GM19043 (cell line): ENCODE results near the gene SMTNL2.
"Not testable (repeated sequence)": the region's sequence is repeated elsewhere in the genome, so short reads cannot be mapped to it uniquely, and the experiment has no call there.

Source experiments
- ATAC-seq: cut with Tn5 transposase; IDR thresholded peaks from one replicate; pipeline ENCODE4 v1.9.1; 2021; ENCODE audit warnings: low read depth; ENCODE audit not compliant: unreplicated experiment

SMTNL2 gene

DNA sequence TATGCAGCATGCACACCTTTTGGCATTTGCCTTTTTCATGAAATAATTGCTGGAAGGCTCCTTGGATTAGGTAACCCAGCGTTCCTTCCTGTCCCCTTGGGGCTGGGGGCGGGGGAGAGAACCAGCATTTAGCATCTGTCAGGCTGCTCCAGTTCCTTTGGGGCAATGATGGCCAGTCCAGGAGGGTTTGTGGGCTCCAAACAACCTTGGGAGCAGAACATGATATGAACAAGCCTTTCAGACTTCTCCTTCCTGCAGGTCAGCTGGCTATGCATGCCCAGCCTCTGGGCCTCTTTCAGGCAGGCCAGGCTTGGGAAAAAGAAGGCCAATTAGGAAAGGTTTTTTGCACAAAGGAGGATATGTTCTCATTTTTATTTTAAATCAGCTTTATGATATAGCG, 1.1 kb upstream of the SMTNL2 start:
- no peak for ATAC-seq

GRCh38 chr17:4583782-4584100, 588 bp upstream of the SMTNL2 start:
- no peak for ATAC-seq

- ATAC-seq, result no peak
These were observed 748 bp downstream of the SMTNL2 start for GRCh38 chr17:4584917-4585637.

GRCh38 chr17:4585638-4585994, 1.3 kb downstream of the SMTNL2 start:
- ATAC-seq, result no peak

DNA sequence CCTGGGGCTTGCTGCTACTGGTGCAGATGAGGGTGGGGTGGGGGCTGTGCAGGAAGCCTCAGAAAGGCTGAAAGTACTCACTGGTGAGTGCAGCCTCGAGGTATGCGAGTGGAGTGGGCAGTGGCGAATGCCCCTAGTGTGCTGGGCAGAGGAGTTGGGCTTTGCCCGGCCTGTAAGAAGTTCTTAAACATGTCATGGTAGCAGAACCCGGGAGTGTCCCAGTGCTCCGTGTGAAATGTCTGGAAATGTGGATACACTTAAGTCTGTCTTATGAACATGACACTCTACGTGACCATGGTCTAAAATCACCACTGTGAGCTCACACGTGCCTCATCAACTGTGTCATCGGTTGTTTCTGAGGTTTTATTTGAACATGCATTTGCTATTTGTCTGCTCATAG, 1.7 kb downstream of the SMTNL2 start:
- no peak for ATAC-seq

DNA sequence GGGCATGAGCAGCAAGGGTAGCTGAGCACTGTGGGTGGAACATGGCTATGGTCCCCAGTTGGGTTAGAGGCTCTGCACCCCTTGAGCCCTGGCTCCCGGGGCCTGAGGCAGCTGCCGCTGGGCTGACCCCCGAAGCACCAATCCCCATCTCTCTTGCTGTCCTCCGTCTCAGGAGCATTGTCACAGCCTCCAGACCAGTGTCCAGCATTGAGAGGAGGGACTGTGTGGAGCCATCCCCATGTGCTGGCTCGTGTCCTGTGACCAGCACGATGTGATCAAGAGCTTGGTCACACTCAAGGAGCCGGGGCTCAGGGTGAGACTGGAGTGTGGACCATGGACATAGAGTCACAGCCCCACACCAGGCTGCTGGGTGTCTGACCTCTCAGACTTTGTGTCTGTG, 2.9 kb downstream of the SMTNL2 start:
- ATAC-seq, result no peak

DNA sequence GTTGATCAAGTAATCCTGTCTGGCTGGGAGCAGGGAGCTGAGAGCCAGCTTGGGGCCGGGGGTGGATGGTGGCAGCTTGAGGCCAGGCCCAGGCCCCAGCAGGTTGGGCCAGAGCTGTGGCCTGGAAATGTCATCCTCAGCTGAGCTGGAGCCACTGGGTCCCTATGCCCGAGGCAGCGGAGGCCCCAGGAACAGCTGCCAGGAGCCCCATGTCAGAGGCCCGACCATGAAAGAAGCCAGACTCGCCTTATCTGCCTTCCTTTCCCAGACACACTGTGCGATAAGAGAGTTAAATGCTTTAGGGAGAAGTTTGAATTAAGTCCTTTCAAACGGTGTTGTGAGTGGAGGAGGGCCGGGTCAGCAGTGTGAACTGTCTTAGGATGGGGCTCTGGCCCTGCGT, 3.5 kb downstream of the SMTNL2 start:
- ATAC-seq, result no peak

DNA sequence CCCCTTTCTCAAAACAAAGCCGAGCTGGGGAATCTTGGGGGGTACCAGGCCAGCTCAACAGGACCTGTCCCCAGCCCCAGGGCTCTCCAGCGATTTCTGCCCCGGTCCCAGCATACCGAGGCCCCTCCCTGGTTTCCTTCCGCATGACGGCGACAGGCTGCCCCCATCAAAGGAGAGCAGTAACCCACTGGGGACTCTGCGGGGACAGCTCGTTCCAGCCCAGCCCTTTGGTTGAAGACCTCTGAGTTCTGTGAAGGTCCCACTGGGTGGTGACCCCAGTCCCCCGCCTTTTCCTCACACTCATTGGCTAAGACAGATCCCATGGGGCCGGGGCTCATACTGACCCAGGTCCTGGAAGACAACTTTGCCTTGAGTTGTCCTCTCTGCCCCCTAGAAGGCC, 4.1 kb downstream of the SMTNL2 start:
- ATAC-seq, result no peak

DNA sequence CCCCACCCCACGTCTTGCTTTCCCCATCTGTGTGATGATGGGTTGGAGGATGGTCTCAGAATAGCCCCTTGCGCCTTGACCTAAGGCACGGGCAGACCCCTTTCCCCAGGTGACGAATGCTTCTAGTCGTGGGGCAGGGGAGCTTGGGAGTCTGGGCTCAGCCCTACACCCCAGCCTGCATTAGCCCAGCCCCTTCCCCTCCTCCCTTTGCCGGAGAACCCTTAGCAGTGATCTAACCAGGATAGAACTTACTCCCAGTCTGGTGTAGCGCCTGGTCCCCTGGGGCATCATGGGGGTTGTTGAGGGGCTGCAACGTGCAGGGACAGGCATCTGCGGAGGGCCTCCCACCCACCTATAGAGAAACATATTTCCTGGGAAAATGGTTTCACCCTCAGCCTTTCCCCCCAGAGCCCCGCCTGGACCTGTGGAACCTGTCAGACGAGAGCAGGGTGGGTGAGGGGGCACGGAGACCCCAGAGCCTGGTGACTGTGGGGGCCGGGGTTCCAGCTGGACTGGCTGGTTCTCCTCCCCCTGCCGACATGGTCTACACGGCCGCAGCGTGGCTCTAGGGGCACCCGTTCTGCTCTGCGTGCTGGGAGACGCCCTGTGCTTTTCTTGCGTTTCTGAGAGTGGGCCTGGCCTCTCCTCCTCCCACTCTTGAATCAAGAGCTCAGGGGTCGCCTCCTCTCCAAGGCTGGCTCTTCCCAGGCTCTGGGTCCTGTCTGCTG, 4.7 kb downstream of the SMTNL2 start:
- ATAC-seq, result no peak

GRCh38 chr17:4590042-4590441, 5.7 kb downstream of the SMTNL2 start:
- not testable (repeated sequence) for ATAC-seq

DNA sequence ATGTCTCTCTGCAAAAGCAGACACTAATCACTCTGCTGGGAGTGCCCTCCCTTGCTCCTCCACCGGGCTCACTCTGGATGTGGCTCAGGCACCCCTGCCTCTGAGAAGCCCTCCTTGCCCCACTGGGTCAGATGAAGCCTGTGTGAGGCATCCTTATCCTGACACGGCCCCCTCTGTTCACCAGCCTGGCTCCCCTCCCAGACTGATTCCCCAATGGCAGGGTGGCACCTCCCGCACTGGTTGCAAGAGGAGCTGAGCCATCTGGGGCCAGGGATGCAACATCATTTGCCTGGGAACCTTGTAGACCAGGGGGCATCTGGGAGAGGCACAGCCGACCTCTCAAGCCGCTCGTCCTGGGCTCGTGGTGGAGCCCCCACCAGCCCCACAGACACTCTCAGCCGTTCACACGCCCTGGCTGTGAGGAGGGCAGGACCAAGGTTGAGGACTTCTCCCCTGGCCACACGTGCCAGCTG, 6.7 kb downstream of the SMTNL2 start:
- no peak for ATAC-seq

DNA sequence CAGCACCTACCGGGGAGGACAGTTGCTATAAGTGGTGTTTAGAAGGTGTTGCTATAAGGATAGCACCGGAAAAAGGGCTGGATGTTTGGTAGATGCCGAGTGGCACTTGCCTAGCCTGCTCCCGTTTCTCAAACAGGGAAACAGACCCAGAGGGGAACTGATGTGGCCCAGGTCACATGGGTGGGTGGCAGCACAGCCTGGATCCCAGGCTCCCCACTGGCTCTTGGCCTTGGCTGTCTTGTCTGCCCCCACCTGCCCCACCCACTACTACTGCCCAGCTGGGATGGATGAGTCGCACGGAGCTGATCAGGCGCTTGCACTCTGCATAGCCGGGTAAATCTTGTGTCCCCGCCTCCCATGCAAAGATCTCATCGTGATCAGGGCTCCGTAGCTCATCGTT, 7.2 kb downstream of the SMTNL2 start:
- no peak for ATAC-seq

DNA sequence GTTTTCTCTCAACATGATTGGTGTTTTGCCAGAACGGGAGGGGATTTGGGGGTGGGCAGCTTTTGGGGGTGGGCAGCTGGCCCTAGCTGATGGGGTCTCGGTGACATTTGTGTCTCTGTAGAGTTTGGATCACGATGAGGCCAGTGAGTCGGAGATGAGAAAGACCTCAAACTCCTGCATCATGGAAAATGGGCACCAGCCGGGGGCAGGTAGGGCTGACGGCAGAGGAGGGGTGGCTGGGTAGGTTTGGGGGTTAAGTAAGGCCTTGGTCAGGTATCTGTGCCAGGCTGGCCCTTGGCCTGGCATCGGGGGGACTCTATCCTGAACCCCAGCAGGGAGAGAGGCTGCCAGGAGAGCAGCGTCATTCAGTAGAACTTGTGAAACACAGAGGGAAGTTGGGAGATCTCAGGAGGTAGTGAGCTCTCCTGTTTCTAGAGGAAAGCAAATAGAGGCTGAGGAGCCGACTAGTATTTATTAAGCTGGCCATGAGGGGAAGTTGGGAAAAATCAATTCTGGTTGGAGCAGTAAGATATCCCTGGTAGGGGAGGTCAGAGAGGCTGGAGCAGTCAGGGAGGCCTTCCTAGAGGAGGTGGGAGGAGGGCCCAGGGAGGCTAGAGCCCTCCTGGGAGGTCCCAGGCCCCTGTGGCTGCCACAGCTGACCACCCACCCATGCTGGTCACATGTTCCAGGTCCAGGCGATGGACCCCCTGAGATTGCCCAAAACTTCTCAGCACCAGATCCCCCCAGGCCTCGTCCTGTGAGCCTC, 8.1 kb downstream of the SMTNL2 start:
- ATAC-seq, result no peak

DNA sequence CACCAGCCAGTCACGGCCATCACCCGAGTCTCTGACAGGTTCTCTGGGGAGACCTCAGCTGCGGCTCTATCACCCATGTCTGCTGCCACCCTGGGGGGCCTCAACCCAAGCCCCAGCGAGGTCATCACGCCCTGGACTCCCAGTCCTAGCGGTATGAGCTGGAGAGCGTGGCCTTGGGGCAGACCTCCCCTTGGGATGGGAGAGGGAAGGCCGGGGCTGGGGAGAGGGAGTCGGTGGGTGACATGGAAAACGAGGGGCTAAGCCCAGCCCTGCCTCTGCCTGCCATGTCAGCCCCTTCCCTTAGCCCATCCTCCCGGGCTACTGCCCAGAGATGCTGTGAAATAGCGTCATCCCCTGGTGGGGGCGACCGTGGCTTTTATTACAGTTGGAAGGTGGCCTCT, 8.7 kb downstream of the SMTNL2 start:
- ATAC-seq, result no peak

DNA sequence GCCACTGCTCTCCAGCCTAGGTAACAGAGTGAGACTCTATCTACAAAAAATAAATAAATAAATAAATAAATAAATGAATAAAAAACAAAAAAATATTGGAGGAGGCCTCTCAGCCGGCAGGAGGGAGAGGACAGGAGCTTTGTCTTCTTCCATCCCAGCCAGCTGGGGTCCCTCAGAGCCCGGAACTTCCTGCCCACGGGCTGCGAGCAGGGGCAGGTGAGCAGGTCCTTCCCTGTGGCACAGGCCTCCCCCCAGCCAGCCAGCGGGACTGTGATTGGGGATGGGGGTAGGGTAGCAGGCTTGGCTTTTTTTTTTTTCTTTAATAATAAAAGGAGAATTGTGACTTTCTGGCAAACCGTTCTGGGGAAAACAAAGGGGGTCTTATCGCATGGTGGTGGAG, 10.1 kb downstream of the SMTNL2 start:
- no peak for ATAC-seq

GRCh38 chr17:4594931-4595684, 10.8 kb downstream of the SMTNL2 start:
- ATAC-seq, result no peak

DNA sequence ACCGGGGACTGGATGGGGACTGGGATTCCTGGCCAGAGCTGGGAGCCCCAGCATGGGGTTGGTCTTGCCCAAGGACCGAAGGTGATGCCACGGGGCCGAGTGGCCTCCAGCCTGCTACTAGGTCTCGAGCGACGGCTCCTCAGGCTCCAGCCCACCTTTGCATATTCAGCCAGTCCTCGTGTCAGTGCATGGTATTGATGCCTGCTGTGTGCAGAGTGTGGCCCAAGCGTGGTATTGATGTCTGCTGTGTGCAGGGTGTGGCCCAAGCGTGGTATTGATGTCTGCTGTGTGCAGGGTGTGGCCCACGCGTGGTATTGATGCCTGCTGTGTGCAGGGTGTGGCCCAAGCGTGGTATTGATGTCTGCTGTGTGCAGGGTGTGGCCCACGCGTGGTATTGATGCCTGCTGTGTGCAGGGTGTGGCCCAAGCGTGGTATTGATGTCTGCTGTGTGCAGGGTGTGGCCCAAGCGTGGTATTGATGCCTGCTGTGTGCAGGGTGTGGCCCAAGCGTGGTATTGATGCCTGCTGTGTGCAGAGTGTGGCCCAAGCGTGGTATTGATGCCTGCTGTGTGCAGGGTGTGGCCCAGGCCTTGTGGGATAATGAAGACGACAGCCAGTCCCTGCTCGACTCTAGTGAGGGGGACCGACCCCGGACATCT, 11.5 kb downstream of the SMTNL2 start:
- ATAC-seq, result not testable (repeated sequence)

DNA sequence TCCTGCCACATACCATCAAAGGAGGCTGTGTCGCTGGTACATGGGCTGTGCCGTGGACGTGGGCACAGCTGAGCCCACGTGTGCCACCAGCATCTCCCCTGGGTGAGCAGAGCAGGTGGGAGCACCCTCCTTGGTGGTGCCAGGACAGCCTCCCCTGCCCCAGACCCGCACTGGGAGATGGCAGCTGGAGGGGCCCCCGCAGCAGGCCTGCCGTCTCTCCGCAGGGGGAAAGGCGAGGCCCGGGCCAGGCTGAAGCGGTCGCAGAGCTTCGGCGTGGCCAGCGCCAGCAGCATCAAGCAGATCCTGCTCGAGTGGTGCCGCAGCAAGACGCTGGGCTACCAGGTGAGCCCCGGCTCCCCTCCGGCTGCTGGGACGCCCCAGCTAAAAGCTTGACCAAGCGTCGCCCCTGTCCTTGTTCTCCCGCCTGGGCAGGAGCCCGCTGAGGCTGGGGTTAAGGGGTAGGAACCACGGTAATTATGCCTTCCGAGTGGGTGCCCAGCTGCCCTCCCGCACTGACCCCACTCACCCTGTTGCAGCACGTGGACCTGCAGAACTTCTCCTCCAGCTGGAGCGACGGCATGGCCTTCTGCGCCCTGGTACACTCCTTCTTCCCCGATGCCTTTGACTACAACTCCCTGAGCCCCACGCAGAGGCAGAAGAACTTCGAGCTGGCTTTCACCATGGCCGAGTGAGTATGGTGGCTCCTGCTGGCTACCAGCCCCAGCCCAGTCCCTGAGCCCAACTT, 12.5 kb downstream of the SMTNL2 start:
- no peak for ATAC-seq

DNA sequence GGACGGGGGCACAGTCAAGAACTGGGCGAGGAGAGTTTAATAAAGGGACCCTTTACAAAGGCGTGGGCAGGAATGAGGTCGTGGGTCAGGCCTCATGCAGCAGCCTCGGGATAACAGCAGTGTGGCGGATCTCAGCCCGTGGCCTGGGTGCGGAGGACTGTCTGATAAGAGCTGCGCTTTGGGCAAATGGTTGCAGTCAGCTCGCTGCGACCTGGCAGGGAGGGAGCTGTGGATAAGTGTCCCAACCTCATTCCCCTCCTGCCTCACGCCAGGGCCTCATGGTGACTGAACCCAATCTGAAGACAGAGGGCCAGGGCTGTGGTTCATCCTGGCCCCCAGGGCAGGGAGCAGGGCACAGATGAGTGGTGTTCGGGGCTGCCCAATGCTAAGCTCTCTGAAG, 13.6 kb downstream of the SMTNL2 start:
- ATAC-seq, result no peak
